NCI-H146 (cell line): ENCODE measurements around the gene NIPA2.

ENCODE experiments used
- DNase-seq: peaks from one replicate; lab custom pipeline; 2025; lab: John Stamatoyannopoulos, UW

The NIPA2 gene

GRCh38 chr15:22902981-22903380 lies 64.5 kb downstream of the NIPA2 start:
- no peak for DNase-seq

- no peak for DNase-seq
These were observed 65.0 kb downstream of the NIPA2 start for GRCh38 chr15:22903427-22903826.

GRCh38 chr15:22903961-22904534 lies 65.6 kb downstream of the NIPA2 start:
- peak; percentile 44 for DNase-seq

GRCh38 chr15:22904736-22905135 lies 66.3 kb downstream of the NIPA2 start:
- DNase-seq, result no peak

GRCh38 chr15:22907161-22907950 lies 68.9 kb downstream of the NIPA2 start:
- no peak for DNase-seq

GRCh38 chr15:22908830-22909229 lies 70.4 kb downstream of the NIPA2 start:
- DNase-seq, result no peak

GRCh38 chr15:22911306-22911705 lies 72.8 kb downstream of the NIPA2 start:
- DNase-seq, result no peak

GRCh38 chr15:22912256-22912655 lies 73.8 kb downstream of the NIPA2 start:
- no peak for DNase-seq

- no peak for DNase-seq
These were observed 75.3 kb downstream of the NIPA2 start for GRCh38 chr15:22913646-22914380.

GRCh38 chr15:22915866-22916515 lies 77.5 kb downstream of the NIPA2 start:
- DNase-seq, result no peak

GRCh38 chr15:22916606-22917350 lies 78.3 kb downstream of the NIPA2 start:
- no peak for DNase-seq

GRCh38 chr15:22917556-22917955 lies 79.1 kb downstream of the NIPA2 start:
- no peak for DNase-seq
